Islet of Langerhans (tissue), 1 donor: ENCODE measurements around the gene METTL9.
"Not testable (repeated sequence)": the region's sequence is repeated elsewhere in the genome, so short reads cannot be mapped to it uniquely, and the experiment has no call there.

Experiments used
- FAIRE-seq: peaks from one replicate; lab custom pipeline; 2011; peaks lifted over from hg19 to GRCh38; lab: Jason Lieb, UNC

METTL9 gene

DNA sequence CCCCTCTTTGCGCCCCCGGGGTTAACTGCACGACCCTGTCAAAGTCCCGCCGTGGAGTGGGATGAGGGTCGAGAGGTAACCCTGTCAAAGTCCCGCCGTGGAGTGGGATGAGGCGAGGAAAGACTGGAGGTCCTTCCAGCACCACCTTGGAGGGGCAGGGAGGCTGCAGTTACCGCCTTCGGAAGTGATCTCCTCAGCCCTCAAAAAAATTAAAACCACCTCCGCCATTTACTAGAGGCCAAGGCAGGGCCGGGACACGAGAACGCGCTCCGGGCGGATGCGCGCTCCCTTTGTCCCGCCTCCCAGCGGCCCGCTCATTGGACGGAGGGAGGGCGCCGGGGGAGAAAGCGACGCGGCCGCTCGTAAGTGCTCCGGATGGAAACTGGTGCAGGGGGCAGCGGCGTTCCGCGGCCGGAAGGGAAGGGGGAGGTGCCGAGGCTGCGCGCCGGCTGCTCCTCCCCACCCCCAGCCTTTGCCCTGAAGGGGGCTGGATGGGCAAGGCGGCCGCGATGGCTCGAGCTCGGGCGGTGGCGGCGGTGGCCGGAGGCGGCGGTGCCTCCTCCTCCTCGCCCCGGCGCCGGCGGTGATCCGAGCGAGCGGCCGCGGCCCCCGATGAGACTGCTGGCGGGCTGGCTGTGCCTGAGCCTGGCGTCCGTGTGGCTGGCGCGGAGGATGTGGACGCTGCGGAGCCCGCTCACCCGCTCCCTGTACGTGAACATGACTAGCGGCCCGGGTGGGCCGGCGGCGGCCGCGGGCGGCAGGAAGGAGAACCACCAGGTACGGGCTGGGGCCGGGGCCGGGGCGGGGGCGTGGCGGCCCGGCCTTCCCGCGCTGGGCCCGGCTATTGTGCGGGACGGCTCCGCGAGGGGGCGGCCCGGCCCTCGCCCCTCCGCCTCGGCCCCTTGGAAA, at the start of gene METTL9:
Gene METTL9, plus strand, starts transcription at position 456 of the 909 bp plus-strand sequence. Its CDS starts 157 bp downstream, at position 613.
- FAIRE-seq = no peak

DNA sequence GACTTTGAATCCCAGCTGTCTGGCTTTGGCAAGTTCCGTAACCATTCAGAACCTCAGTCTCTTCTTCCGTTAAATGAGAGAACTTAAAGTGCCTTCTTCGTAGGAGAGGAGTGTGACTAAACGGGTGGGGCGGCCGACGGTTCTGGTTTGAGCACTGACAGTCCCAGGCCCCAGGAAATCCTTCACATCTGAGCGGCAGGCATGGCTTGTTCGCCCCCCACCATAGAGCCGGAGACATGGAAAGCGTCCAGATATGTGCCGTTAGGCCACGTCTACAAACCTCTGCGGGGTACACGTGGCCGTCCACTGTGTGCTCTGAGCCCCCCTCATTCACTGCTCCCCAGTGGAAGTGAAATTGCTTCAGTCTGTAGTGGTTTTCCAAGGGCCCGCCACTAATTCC, 49.4 kb upstream of the METTL9 start:
- not testable (repeated sequence) for FAIRE-seq

DNA sequence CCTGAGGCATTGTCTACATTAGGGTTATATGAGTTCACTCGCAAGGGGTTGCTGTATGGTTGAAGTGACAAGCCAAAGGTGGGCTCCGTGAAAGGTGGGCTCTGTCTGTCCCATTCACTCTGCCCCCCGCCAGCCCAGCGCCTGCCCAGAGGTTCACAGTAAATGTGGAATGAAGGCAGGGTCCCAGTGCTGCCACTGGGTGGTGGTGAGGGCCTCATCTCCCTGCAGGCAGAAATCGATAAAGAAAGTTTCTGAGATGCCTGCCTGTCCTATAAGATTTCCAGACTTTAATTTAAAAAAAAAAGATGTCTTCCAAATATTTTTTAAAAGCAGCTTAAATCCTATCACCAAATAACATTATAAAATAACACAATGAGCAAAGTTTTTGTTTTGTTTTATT, 48.9 kb upstream of the METTL9 start:
- not testable (repeated sequence) for FAIRE-seq

DNA sequence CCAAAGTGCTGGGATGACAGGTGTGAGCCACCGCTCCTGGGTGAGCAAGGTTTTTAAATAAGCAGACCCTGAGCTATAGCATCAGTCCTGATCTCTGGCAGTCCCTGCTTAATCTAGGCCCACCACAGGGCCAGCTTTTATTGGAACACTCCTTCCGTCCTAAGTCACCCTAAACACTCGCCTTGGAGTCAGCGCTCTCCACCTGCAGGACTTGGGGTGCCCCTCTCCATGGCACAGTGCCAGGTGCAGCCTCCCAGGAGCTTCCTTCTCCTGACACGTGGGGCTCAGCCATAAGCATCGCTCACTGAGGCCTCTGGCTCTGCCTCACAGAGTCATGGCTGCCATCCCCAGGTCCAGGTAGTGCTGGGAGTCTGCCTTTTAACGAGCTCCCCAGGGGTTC, 48.3 kb upstream of the METTL9 start:
- FAIRE-seq = not testable (repeated sequence)

DNA sequence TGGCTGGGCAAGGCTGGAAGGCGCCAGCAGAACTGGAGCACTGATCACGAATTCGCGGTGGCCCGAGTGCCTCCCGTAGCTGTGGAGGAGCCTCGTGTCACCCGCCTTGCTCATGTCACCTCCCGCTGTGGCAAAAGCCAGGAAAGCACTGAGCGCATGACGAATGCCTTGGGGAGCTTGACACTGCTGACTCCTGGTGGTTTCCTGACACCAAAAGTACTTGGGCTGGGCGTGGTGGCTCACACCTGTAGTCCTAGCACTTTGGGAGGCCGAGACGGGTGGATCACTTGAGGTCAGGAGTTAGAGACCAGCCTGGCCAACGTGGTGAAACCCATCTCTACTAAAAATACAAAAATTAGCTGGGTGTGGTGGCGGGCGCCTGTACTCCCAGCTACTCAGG, 47.8 kb upstream of the METTL9 start:
- FAIRE-seq = not testable (repeated sequence)

DNA sequence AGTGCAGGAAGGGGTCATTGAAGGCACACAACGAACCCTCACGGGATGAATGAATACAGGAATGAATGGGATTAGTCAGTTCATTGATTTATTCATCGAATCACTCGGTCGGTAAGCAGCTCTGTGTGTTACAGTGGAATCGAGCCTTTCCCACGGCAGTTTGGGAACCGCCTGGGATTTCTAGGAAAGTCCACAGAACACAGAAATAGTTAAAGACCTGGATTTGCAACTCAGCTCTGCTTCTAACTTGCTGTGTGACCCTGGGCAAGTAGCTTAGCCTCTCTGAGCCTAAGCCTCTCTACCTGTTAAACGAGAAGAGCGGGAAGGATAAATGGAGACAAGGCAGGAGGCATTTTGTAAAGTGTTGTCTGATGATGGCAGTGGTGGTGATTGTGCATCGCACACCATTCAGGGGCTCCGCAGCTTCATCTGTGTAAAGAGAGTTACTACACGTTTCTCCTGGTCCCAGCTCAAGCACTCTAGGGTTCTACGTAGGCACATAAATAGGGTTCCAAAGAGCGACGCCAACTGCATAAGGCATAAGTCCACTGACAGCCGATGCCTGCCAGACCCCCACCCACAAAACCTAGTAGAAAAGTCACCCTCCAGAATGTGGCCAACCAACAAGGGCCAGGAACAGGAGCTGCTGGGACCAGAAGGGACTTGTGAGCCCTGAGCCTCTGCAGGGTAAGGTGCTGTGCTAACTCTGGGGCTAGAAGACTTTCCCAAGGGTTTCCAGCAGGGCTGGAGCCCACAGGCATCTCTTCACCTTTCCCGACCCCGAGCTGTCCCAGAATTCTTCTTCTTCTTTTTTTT, 45.7 kb upstream of the METTL9 start:
- not testable (repeated sequence) for FAIRE-seq

DNA sequence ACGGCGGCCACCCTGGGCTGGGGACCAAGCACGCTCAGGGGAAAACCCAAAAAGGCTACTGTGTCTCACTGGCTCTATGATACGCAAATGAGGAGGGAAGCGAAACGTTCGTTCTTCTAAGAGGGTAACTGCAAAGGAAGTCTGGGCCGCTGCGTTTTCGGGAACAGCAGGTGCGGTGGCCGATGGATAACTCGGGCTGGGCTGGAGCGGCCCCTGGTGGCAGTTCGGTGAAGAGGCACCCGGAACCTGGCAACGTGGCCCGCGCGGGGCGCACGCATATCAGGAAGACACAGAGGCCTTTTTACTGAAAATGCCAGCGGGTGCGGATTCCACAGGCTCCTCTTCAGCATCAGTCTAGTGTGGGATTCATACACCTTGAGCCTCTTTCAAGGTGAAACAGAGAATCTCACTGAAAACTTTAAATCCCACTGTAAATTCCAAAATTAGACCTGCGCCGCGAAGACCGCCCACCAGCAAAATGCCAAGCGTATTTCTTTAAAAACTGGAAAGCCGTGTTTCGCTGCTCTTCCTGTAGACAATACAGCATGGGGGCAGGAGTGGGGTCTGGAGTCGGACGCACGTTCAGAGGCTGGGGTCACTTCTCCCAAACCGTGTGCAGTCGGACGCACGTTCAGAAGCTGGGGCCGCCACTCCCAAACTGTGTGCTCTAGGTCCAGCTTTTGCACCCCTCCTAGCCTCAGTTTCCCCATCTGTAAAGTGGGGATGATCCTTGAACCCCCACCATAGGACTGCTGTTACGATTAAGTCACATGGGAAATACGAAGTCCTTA, 44.4 kb upstream of the METTL9 start:
- no peak for FAIRE-seq

DNA sequence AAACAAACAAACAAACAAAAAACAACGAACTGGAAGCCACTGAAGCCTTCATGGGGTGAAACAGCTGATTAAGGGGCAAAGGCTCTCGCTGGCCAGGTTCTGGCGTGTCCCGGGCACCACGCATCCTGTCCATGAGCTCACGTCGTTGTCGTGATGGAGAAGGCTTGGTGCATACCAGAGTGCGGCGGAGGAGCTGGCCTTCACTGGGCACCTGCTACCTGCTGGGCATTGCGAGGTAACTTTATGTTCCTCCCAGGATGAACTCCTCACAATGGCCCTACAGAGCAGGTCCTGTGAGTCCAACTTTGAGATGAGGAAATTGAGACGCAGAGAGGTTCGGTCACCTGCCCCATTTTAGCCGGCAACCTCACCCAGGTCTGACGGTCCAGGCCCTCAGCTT, 43.8 kb upstream of the METTL9 start:
- not testable (repeated sequence) for FAIRE-seq

DNA sequence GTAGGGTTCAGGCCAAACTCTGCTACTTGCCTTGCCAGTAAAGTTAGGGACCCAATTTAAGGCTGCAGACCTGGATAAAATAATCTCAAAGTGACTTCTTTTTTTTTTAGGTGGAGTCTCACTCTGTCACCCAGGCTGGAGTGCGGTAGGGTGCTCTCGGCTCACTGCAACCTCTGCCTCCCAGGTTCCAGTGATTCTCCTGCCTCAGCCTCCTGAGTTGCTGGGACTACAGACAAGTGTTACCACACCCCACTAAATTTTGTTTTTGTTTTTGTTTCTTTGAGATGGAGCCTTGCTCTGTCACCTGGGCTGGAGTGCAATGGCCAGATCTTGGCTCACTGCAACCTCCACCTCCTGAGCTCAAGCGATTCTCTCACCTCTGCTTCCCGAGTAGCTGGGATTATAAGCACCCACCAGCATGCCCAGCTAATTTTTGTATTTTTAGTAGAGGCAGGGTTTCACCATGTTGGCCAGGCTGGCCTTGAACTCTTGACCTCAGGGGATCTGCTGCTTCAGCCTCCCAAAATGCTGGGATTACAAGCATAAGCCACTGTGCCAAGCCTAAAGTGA, 43.3 kb upstream of the METTL9 start:
- FAIRE-seq = not testable (repeated sequence)

DNA sequence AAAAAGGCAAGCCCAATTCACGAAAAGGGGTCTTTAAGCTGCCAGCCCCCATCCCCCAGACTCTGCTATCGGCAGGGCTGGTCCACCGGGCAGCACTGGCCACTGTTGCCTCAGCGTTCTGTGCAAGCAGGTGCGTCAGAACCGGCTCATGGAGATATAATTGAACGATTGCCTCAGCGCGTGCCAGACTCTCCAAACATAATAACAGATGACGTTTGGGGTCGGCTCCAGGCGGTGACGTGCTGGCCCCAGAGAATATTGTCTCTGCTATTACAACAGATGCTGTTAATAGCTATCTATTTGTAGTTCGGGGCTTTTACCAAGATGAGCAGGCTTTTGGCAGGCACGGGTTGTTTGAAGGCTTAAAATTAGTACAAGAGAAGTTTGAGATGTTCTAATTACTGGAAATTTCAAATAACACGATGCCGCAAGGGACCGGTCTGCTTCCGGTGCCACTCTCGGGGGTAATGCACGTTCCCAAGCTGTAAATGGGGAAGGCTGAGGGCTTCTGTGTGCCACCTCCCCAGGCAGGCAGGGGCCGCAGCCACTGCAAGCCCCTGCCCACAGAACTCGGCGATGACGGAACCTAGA, 42.6 kb upstream of the METTL9 start:
- FAIRE-seq = peak; percentile 13

DNA sequence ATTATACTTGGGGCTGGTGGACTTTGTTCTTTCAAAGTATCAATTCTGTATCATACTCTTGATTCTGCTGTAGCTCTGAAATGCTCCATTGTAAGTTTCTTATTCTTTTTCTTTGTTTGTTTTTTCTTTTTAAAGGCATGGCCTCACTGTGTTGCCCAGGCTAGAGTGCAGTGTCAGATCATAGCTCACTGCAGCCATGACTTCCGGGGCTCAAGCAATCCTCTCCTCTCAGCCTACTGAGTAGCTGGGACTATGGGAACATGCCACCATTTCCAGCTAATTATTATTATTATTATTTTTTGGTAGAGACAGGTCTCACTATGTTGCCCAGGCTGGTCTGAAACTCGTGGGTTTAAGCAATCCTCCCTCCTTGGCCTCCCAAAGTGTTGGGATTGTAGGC, 38.9 kb upstream of the METTL9 start:
- FAIRE-seq = no peak

DNA sequence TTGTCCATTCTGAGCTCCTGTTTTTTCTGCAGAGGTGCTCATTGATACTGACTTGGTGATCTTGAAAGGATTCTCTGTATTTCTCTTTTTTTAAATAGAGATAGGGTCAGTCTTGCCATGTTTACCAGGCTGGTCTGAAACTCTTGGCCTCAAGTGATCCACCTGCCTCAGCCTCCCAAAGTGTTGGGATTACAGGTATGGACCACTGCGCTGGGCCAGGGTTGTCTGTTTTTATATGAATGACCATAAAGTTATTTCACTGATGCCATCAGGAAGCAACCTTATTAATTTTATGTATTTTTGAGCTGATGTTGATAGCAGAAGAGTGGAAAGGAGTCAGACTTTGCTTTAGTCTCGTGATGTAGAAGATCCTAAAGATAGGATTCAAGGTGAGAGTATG, 35.7 kb upstream of the METTL9 start:
- FAIRE-seq = no peak

DNA sequence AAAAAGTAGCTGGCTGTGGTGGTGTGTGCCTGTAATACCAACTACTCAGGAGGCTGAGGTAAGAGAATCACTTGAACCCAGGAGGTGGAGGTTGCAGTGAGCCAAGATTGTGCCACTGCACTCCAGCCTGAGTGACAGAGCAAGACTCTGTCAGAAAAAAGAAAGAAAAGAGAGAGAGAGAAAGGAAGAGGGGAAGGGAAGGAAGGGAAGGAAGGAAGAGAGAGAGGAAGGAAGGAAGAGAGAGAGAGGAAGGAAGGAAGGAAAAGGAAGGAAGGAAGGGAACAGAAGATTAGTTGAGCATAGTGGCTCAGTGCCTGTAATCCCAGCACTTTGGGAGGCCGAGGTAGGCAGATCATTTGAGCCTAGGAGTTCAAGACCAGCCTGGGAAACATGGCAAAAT, 35.0 kb upstream of the METTL9 start:
- FAIRE-seq = not testable (repeated sequence)

DNA sequence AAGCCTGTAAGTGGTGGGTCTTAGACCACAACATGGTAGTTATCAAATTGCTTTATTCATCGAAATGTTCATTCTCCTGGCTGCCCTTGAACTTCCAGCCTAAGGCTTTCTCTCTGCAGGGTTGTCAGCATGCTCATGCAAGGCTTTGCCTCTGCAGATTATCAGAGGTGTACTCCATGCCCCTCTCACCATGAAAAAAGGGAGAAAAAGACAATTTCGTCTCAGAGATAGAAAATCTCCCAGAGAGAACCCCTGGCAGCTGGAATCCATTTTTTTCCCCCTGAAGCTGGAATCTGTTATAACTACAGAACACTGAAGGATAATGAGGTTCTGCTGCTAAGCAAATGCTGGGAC, 33.9 kb upstream of the METTL9 start:
- no peak for FAIRE-seq

DNA sequence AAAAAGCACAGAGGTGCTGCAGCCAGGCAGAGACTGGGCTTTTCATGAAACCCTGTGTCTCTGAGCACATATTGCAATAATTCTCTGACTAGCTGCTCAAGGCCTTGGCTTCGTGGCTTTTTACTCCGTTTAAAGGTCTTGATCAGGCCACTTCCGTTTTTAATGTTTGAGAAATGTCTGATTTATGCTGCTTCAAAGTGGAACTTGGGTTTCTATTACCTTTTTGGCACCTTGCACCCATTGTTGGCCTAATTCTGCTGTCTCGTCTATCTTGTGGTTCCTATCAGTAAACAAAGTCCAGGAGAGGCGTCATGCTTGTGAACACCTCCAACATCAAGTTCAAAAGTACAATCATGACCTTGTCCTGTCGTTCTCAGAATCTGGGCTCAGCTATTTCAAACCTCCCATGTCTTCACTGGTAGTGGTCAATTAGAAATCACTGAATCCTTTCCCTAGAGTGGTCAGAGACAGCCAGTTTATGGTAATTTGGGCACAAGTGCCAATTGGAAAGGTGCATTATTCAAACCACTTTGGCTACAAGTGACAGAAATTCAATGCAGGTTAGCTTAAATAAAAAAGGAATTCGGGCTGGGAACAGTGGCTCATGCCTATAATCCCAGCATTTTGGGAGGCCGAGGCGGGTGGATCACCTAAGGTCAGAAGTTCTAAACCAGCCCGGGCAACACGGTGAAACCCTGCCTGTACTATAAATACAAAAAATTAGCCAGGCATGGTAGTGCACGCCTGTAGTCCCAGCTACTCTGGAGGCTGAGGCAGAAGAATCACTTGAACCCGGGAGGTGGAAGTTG, 33.3 kb upstream of the METTL9 start:
- no peak for FAIRE-seq

DNA sequence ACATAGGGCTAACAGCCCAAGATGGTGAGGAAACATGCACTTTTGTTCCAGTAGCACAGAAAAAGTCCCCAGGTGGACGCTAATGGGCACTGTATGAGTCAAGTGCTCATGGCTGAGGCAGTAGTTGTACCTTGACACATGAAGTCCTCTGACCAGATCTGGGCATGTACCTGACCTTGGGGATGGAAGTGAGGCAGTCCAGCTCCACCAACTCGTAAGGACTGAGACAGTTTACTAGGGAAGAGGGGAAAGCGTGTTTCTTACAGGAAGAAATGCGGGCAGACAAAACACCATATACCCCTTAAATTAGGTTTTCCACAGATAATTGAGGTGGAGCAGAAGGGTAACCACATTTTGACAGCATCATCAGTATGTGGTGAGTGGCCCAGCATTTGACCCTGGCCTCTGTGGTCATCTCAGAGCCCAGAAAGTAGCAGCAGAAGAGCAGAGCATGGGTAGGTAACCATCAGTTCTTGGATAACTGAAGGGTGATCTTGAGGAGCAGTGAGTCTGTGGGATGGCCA, 32.4 kb upstream of the METTL9 start:
- FAIRE-seq = no peak

DNA sequence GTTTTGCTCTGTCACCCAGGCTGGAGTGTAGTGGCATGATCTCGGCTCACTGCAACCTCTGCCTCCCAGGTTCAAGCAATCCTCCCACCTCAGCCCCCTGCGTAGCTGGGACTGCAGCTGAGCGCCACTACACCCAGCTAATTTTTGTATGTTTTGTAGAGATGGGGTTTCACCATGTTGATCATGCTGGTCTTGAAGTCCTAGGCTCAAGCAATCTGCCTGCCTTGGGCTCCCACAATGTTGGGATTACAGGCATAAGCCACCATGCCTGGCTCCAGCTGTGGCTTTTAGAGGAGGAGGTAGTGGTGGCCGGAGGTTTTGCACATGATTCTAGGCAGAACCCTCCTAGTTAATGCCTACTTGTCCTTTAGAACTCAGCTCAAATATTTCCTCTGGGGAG, 31.9 kb upstream of the METTL9 start:
- FAIRE-seq = not testable (repeated sequence)

DNA sequence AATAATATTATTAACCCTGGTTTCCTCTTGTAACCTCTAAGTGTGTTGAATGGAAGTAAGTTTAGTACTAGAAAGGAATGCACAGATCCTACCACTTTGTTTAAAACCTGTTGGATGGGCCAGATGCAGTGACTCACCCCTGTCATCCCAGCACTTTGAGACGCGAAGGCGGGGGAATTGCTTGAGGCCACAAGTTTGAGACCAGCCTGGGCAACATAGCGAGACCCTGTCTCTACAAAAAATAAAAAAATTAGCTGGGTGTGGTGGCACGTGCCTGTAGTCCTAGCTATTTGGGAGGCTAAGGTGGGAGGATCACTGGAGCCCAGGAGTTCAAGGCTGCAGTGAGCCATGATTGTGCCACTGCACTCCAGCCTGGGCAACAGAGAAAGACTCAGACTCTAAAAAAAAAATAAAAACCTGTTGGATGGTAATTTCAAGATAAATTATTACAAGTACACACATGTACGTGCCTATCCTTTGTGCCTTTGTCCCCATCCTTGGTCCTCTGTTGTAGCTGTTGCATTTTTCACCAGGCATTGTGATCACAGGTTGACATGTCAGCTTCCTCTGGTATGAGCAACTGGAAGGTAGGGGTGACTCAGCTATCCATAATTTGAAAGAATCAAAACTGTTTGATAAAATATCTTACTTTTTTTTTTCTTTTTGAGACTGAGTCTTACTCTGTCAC, 30.7 kb upstream of the METTL9 start:
- no peak for FAIRE-seq

DNA sequence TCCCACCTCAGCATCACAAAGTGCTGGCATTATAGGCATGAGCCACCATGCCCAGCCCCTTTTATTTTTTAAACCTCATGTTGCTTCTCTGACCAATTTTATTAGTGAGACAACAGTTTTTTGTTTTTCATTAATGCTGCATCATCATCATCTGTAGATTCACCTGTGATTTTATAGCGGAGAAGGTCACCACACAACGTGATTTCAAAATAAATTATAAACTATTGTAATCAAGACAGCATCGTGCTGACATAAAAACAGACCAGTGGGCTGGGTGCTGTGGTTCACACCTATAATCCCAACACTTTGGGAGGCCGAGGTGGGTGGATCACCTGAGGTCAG, 28.7 kb upstream of the METTL9 start:
- FAIRE-seq = no peak

DNA sequence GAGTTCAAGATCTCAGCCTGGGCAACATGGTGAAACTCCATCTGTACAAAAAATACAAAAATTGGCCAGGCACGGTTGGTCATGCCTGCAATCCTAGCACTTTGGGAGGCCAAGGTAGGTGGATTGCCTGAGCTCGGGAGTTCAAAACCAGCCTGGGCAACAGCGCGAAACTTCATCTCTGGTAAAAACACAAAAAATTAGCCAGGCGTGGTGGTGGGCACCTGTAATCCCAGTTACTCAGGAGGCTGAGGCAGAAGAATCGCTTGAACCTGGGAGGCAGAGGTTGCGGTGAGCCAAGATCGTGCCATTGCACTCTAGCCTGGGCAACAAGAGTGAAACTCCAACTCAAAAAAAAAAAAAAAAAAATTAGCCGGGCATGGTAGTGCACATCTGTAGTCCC, 25.9 kb upstream of the METTL9 start:
- not testable (repeated sequence) for FAIRE-seq
